HepG2 (cell line): ENCODE data around the gene ARL5B. TPM values are rescaled to one million over a fixed set of nuclear protein-coding genes. Genes with fewer than 3 reads are reported as not detected.

Experiments
- ARID3A ChIP-seq: IDR thresholded peaks from 2 replicates; pipeline ENCODE4 v1.6.1; 2012; ENCODE audit warnings: low read depth, low read length, improper control_type of control experiment
- ATF3 ChIP-seq: sonication (generic); formaldehyde crosslinking; IDR thresholded peaks from 2 replicates; pipeline ENCODE4 v1.4.0; 2020; ENCODE audit warnings: missing genetic modification reagents
- ATF5 ChIP-seq: sonication (generic); formaldehyde crosslinking; IDR thresholded peaks from 2 replicates; pipeline ENCODE4 v1.4.0; 2020; ENCODE audit warnings: mild to moderate bottlenecking, low read depth, missing genetic modification reagents
- CHD2 ChIP-seq: IDR thresholded peaks from 2 replicates; pipeline ENCODE4 v1.6.1; 2011; ENCODE audit warnings: low read depth, low read length, improper control_type of control experiment
- FOXK1 ChIP-seq: sonication (generic); formaldehyde crosslinking; IDR thresholded peaks from 2 replicates; pipeline ENCODE4 v1.4.0; 2020; ENCODE audit warnings: low read depth, missing genetic modification reagents, borderline replicate concordance
- HNF1A ChIP-seq, 2 experiments: sonication (generic) in 1 of 2; formaldehyde crosslinking in 1 of 2; IDR thresholded peaks; 2 replicates each; pipeline versions ENCODE4 v1.4.0 to v1.6.1; 2016 to 2020; ENCODE audit warnings: borderline replicate concordance in 1 of 2, low read depth in 1 of 2, mild to moderate bottlenecking in 1 of 2, missing genetic modification reagents in 1 of 2
- MYC ChIP-seq: sonication (generic); formaldehyde crosslinking; IDR thresholded peaks from 2 replicates; pipeline ENCODE4 v1.9.0; 2021; ENCODE audit warnings: missing genetic modification reagents, borderline replicate concordance
- PAXIP1 ChIP-seq: sonication (generic); formaldehyde crosslinking; conservative IDR thresholded peaks from 2 replicates; pipeline ENCODE4 v1.4.0; 2020; ENCODE audit warnings: mild to moderate bottlenecking, missing genetic modification reagents, moderate library complexity
- POLR2AphosphoS5 ChIP-seq: IDR thresholded peaks from 2 replicates; pipeline ENCODE4 v1.6.1; 2012; ENCODE audit warnings: low read depth, low read length
- SKI ChIP-seq: fragments of 450-650 bp; IDR thresholded peaks from one replicate; pipeline ENCODE4 v1.6.1; 2018; ENCODE audit warnings: mild to moderate bottlenecking; ENCODE audit not compliant: partially characterized antibody
- STAT5B ChIP-seq: sonication (generic); formaldehyde crosslinking; IDR thresholded peaks from 2 replicates; pipeline ENCODE4 v1.4.0; 2020; ENCODE audit warnings: missing genetic modification reagents
- ZBTB21 ChIP-seq: sonication (generic); formaldehyde crosslinking; IDR thresholded peaks from 2 replicates; pipeline ENCODE4 v1.4.0; 2020; ENCODE audit warnings: missing genetic modification reagents
- ZBTB3 ChIP-seq: sonication (generic); formaldehyde crosslinking; IDR thresholded peaks from 2 replicates; pipeline ENCODE4 v1.4.0; 2020; ENCODE audit warnings: low read depth, mild to moderate bottlenecking, moderate library complexity, missing genetic modification reagents, borderline replicate concordance
- ZBTB7A ChIP-seq: sonication (generic); formaldehyde crosslinking; IDR thresholded peaks from 2 replicates; pipeline ENCODE4 v1.8.0; 2022; ENCODE audit warnings: mild to moderate bottlenecking, missing genetic modification reagents
- ZNF331 ChIP-seq: sonication (generic); formaldehyde crosslinking; IDR thresholded peaks from 2 replicates; pipeline ENCODE4 v1.4.0; 2020; ENCODE audit warnings: missing genetic modification reagents
- ZNF496 ChIP-seq: sonication (generic); formaldehyde crosslinking; IDR thresholded peaks from 2 replicates; pipeline ENCODE4 v1.8.1; 2023; ENCODE audit warnings: mild to moderate bottlenecking, moderate library complexity, missing genetic modification reagents; ENCODE audit not compliant: insufficient replicate concordance
- ZNF563 ChIP-seq: sonication (generic); formaldehyde crosslinking; IDR thresholded peaks from 2 replicates; pipeline ENCODE4 v1.8.0; 2022; ENCODE audit warnings: mild to moderate bottlenecking, moderate library complexity, missing genetic modification reagents
- ZNF577 ChIP-seq: sonication (generic); formaldehyde crosslinking; IDR thresholded peaks from 2 replicates; pipeline ENCODE4 v1.4.0; 2020; ENCODE audit warnings: mild to moderate bottlenecking, low read depth, missing genetic modification reagents, borderline replicate concordance
- polyA plus RNA-seq, 8 experiments: library from polyadenylated mRNA; depleted of rRNA in 3 of 8; stranded (reverse) in 7 of 8; unstranded in 1 of 8; fragments of >200 nt; fragmentation: Illumina TruSeq in 4 of 8; extraction: Trizol in 4 of 8; gene quantifications; 2 replicates each; pipeline versions ENCODE4 v1.2.1 to v1.2.3, GENCODE V29; 2011 to 2016; ENCODE audit warnings: low read depth in 4 of 8, missing spikeins in 1 of 8, mixed read lengths in 1 of 8; ENCODE audit not compliant: insufficient read depth in 1 of 8
- total RNA-seq, 5 experiments: library from RNA; depleted of rRNA; stranded (reverse); fragments of >200 nt; fragmentation: Illumina TruSeq; extraction: Trizol; gene quantifications; 2 replicates each; pipeline ENCODE4 v1.2.3, GENCODE V29; 2016; ENCODE audit warnings: low read depth in 1 of 5

The ARL5B gene
- total and polyA plus RNA-seq, 2 of the 13 experiments (the other 11 are each of a cell fraction or from before 2014, with no cell fraction given) = 26.6 to 32.7 TPM

- TF ChIP-seq PAXIP1 = peak; percentile 38; the same call in 1 of the 2 replicates
- TF ChIP-seq ATF3 (CRISPR knock-in tag) = peak; percentile 34; the same call in 1 of the 2 replicates
- 0 out of 2 replicates have a peak, but pooled peaks have one; percentile 16 for TF ChIP-seq ZNF331 (CRISPR knock-in tag)
- TF ChIP-seq ZBTB3 = no peak
- peak; percentile 64; the same call in 1 of the 2 replicates for TF ChIP-seq MYC (CRISPR knock-in tag)
- TF ChIP-seq ATF5 (CRISPR knock-in tag) = no peak
- peak; percentile 28; the same call in 1 of the 2 replicates for TF ChIP-seq HNF1A (IDR thresholded peaks at IDR 0.05; ENCODE audit: low read depth)
- peak; percentile 55; the same call in 1 of the 2 replicates for TF ChIP-seq HNF1A (CRISPR knock-in tag; IDR thresholded peaks at IDR 0.05; ENCODE audit: borderline replicate concordance)
- no peak for TF ChIP-seq CHD2
- TF ChIP-seq ARID3A = no peak
- TF ChIP-seq SKI = no peak
- peak; percentile 88 for TF ChIP-seq POLR2AphosphoS5
- peak; percentile 84; the same call in 1 of the 2 replicates for TF ChIP-seq FOXK1 (CRISPR knock-in tag)
- TF ChIP-seq ZBTB7A (CRISPR knock-in tag) = no peak
- TF ChIP-seq ZNF563 (CRISPR knock-in tag) = peak; percentile 70
- no peak for TF ChIP-seq ZNF577 (CRISPR knock-in tag)
- TF ChIP-seq STAT5B (CRISPR knock-in tag) = no peak
- TF ChIP-seq ZBTB21 (CRISPR knock-in tag) = no peak
- no peak for TF ChIP-seq ZNF496 (CRISPR knock-in tag)
Observed at GRCh38 chr10:18651324-18652007, 7.8 kb upstream of the ARL5B start, which contains the start of gene NSUN6 (continued).
